Smooth muscle cell (in vitro differentiated cells): ENCODE measurements around the gene GTF3C4. TPM values are rescaled to one million over a fixed set of nuclear protein-coding genes. Genes with fewer than 3 reads are reported as not detected.

ENCODE experiments used
- DNase-seq: peaks from one replicate; lab custom pipeline; 2025; ENCODE audit not compliant: unreplicated experiment; lab: John Stamatoyannopoulos, UW
- H2AFZ ChIP-seq: fragments of 200-600 bp; sonication (generic); 2 replicates; pipeline ENCODE4 v1.6.0; 2016; ENCODE audit warnings: antibody characterized with exemption, low read depth, mild to moderate bottlenecking
- H3F3A ChIP-seq: fragments of 200-600 bp; sonication (generic); 2 replicates; pipeline ENCODE4 v1.6.0; 2017; ENCODE audit warnings: antibody characterized with exemption, low read depth
- H3K27ac ChIP-seq: fragments of 200-600 bp; sonication (generic); 2 replicates; pipeline ENCODE4 v1.5.1; 2016; ENCODE audit warnings: low read depth, mild to moderate bottlenecking
- H3K27me3 ChIP-seq: fragments of 200-600 bp; sonication (generic); 2 replicates; pipeline ENCODE4 v1.6.1; 2016; ENCODE audit warnings: low read depth, mild to moderate bottlenecking
- H3K36me3 ChIP-seq: fragments of 200-600 bp; sonication (generic); 2 replicates; pipeline ENCODE4 v1.5.1; 2016; ENCODE audit warnings: low read depth
- H3K4me1 ChIP-seq: fragments of 200-600 bp; sonication (generic); 2 replicates; pipeline ENCODE4 v1.5.1; 2016; ENCODE audit warnings: low read depth
- H3K4me2 ChIP-seq: fragments of 200-600 bp; sonication (generic); 2 replicates; pipeline ENCODE4 v1.6.0; 2016; ENCODE audit warnings: mild to moderate bottlenecking
- H3K4me3 ChIP-seq: fragments of 200-600 bp; sonication (generic); 2 replicates; pipeline ENCODE4 v1.5.1; 2016; ENCODE audit warnings: mild to moderate bottlenecking
- H3K79me2 ChIP-seq: fragments of 200-600 bp; sonication (generic); 2 replicates; pipeline ENCODE4 v1.6.0; 2016; ENCODE audit warnings: low read depth, mild to moderate bottlenecking
- H3K9ac ChIP-seq: fragments of 200-600 bp; sonication (generic); 2 replicates; pipeline ENCODE4 v1.6.0; 2016; ENCODE audit warnings: low read depth
- H3K9me3 ChIP-seq: fragments of 200-600 bp; sonication (generic); replicated peaks from 2 replicates; pipeline ENCODE4 v1.5.1; 2016; ENCODE audit warnings: low read depth
- H4K20me1 ChIP-seq: fragments of 200-600 bp; sonication (generic); 2 replicates; pipeline ENCODE4 v1.6.0; 2016; ENCODE audit warnings: low read depth
- CTCF ChIP-seq: fragments of 200-600 bp; sonication (generic); IDR thresholded peaks from 2 replicates; pipeline ENCODE4 v1.5.1; 2017; ENCODE audit warnings: borderline replicate concordance, mild to moderate bottlenecking, antibody characterized with exemption; ENCODE audit not compliant: insufficient read depth, poor library complexity, severe bottlenecking
- WGBS: methylation state at CpG from one replicate; pipeline ENCODE4 v1.1.7; 2016; ENCODE audit warnings: low lambda C conversion rate; 5-methylcytosine and 5-hydroxymethylcytosine counted together
- polyA plus RNA-seq: library from polyadenylated mRNA; unstranded; fragments of >200 nt; fragmentation: Nextera tagmentation; extraction: Ambion mirVana; gene quantifications from 2 replicates; pipeline ENCODE4 v1.2.1, GENCODE V29; 2016
- total RNA-seq: library from RNA; depleted of rRNA; stranded (reverse); fragments of >200 nt; gene quantifications from 2 replicates; pipeline ENCODE4 v1.2.3, GENCODE V29; 2014

GTF3C4 gene
- total and polyA plus RNA-seq, 2 experiments from 2014 or later: 5.6 to 16.7 TPM

GRCh38 chr9:132733260-132733815 is 63.1 kb downstream of the GTF3C4 start:
- Histone ChIP-seq H3K79me2 (no peaks in the 10 kb centered on the region), H3K9me3 (no peaks in the 10 kb centered on the region), H3K27ac (no peak overlapping the region), H4K20me1 (no peaks in the 10 kb centered on the region), H3K27me3 (peaks cover 7% of the 10 kb centered on the region), H2AFZ (no peak overlapping the region), H3K9ac (no peak overlapping the region), H3K4me2 (no peak overlapping the region), H3K36me3 (no peaks in the 10 kb centered on the region), H3F3A (no peaks in the 10 kb centered on the region), H3K4me3 (no peak overlapping the region), H3K4me1 (no peaks in the 10 kb centered on the region)
- 91% methylated on average over 22 of the region's 22 CpGs for WGBS
- DNase-seq: no peak
- TF ChIP-seq CTCF: no peak

- Histone ChIP-seq H3K79me2 (no peaks in the 10 kb centered on the region), H3K4me1 (peaks cover 14% of the 10 kb centered on the region), H3K4me3 (no peak overlapping the region), H3K27ac (no peak overlapping the region), H2AFZ (no peak overlapping the region), H3K9ac (no peak overlapping the region), H3K9me3 (no peaks in the 10 kb centered on the region), H3K36me3 (no peaks in the 10 kb centered on the region), H4K20me1 (no peaks in the 10 kb centered on the region), H3F3A (no peaks in the 10 kb centered on the region), H3K4me2 (no peak overlapping the region), H3K27me3 (peaks cover 44% of the 10 kb centered on the region)
- WGBS: 95% methylated on average over 9 of the region's 9 CpGs
- TF ChIP-seq CTCF: no peak
- no peak for DNase-seq
Observed at GRCh38 chr9:132739710-132740310, 69.5 kb downstream of the GTF3C4 start.

- Histone ChIP-seq H3K36me3 (no peaks in the 10 kb centered on the region), H3K27ac (no peak overlapping the region), H3F3A (no peaks in the 10 kb centered on the region), H3K4me1 (peaks cover 23% of the 10 kb centered on the region), H3K4me2 (no peak overlapping the region), H3K27me3 (peaks cover 53% of the 10 kb centered on the region), H3K4me3 (no peak overlapping the region), H3K9me3 (no peaks in the 10 kb centered on the region), H4K20me1 (no peaks in the 10 kb centered on the region), H2AFZ (no peak overlapping the region), H3K9ac (no peak overlapping the region), H3K79me2 (no peaks in the 10 kb centered on the region)
- TF ChIP-seq CTCF: no peak
- WGBS: 90% methylated on average over 15 of the region's 15 CpGs
- DNase-seq: no peak
Observed at GRCh38 chr9:132740526-132741309, 70.5 kb downstream of the GTF3C4 start.
